HG03575 (cell line): ENCODE measurements around the gene CSK.
"Not testable (repeated sequence)": the region's sequence is repeated elsewhere in the genome, so short reads cannot be mapped to it uniquely, and the experiment has no call there.

Source experiments
- ATAC-seq: cut with Tn5 transposase; IDR thresholded peaks from one replicate; pipeline ENCODE4 v1.9.1; 2021; ENCODE audit not compliant: unreplicated experiment, insufficient number of reproducible peaks, low FRiP score; ENCODE audit errors: extremely low read depth

The CSK gene

GRCh38 chr15:74784426-74785193 is 2.7 kb downstream of the CSK start:
- no peak for ATAC-seq

GRCh38 chr15:74785194-74786032 is 3.5 kb downstream of the CSK start:
- ATAC-seq: no peak

GRCh38 chr15:74786081-74786480 is 4.2 kb downstream of the CSK start:
- not testable (repeated sequence) for ATAC-seq

- no peak for ATAC-seq
These were observed 4.8 kb downstream of the CSK start for GRCh38 chr15:74786551-74787165.

GRCh38 chr15:74787251-74788041 is 5.6 kb downstream of the CSK start:
- no peak for ATAC-seq

- ATAC-seq: no peak
These were observed 6.3 kb downstream of the CSK start for GRCh38 chr15:74788042-74788682.

GRCh38 chr15:74788683-74789151 is 6.8 kb downstream of the CSK start:
- no peak for ATAC-seq

- ATAC-seq: no peak
These were observed 7.3 kb downstream of the CSK start for GRCh38 chr15:74789171-74789631.

GRCh38 chr15:74789741-74790079 is 7.8 kb downstream of the CSK start:
- ATAC-seq: no peak

GRCh38 chr15:74790080-74790916 is 8.4 kb downstream of the CSK start:
- no peak for ATAC-seq

GRCh38 chr15:74791007-74791406 is 9.1 kb downstream of the CSK start:
- ATAC-seq: no peak

GRCh38 chr15:74791667-74792066 is 9.8 kb downstream of the CSK start:
- no peak for ATAC-seq

GRCh38 chr15:74792227-74793016 is 10.5 kb downstream of the CSK start:
- ATAC-seq: no peak

GRCh38 chr15:74793135-74794028 is 11.5 kb downstream of the CSK start:
- ATAC-seq: no peak

- no peak for ATAC-seq
These were observed 12.5 kb downstream of the CSK start for GRCh38 chr15:74794248-74794969.

- ATAC-seq: no peak
These were observed 13.1 kb downstream of the CSK start for GRCh38 chr15:74794970-74795349.
